Gastroesophageal sphincter (tissue), 4 donors: ENCODE results near the gene RPS10. TPM values are rescaled to one million over a fixed set of nuclear protein-coding genes. Genes with fewer than 3 reads are reported as not detected.
"Not testable (repeated sequence)": the region's sequence is repeated elsewhere in the genome, so short reads cannot be mapped to it uniquely, and the experiment has no call there.

Source experiments
- ATAC-seq: fragments of 150-250 bp; one replicate; pipeline ENCODE4 v1.9.1; 2016; ENCODE audit warnings: mild to moderate bottlenecking, moderate library complexity
- H3K27ac ChIP-seq, 4 donors: fragments of 200-600 bp; sonication (generic) in 3 of 4; 1 replicate in 3 of 4; 2 replicates in 1 of 4; pipeline ENCODE4 v1.5.1; 2016 to 2019
- H3K27me3 ChIP-seq: fragments of 200-600 bp; sonication (generic); one replicate; pipeline ENCODE4 v1.5.1; 2019
- H3K36me3 ChIP-seq, 2 donors: fragments of 200-600 bp; sonication (generic); one replicate each; pipeline ENCODE4 v1.5.1; 2019; ENCODE audit warnings: control low read depth in 1 of 2
- H3K4me1 ChIP-seq, 3 donors: fragments of 200-600 bp; sonication (generic); 1 replicate in 2 of 3; 2 replicates in 1 of 3; pipeline ENCODE4 v1.5.1; 2016 to 2019; ENCODE audit warnings: control low read depth in 2 of 3
- H3K4me3 ChIP-seq, 2 donors: fragments of 200-600 bp; sonication (generic); one replicate each; pipeline ENCODE4 v1.5.1; 2019; ENCODE audit warnings: mild to moderate bottlenecking in 1 of 2, moderate library complexity in 1 of 2
- H3K9me3 ChIP-seq, 3 donors: fragments of 200-600 bp; sonication (generic); one replicate each; pipeline ENCODE4 v1.5.1; 2017 to 2019; ENCODE audit warnings: control low read depth in 2 of 3
- CTCF ChIP-seq, 4 experiments: fragments of 200-600 bp in 2 of 4; fragments of 450-650 bp in 2 of 4; sonication (generic) in 1 of 4; IDR thresholded peaks; one replicate each; pipeline ENCODE4 v1.5.1; 2017 to 2019; ENCODE audit warnings: antibody characterized with exemption in 4 of 4, mild to moderate bottlenecking in 2 of 4, moderate library complexity in 2 of 4
- EP300 ChIP-seq: sonication (generic); formaldehyde crosslinking; IDR thresholded peaks from one replicate; pipeline ENCODE4 v1.6.1; 2017; ENCODE audit warnings: antibody characterized with exemption, mild to moderate bottlenecking
- POLR2A ChIP-seq, 2 donors: fragments of 450-650 bp; IDR thresholded peaks; one replicate each; pipeline ENCODE4 v1.6.1; 2017; ENCODE audit warnings: antibody characterized with exemption in 2 of 2, mild to moderate bottlenecking in 2 of 2, moderate library complexity in 1 of 2
- POLR2AphosphoS5 ChIP-seq: sonication (generic); formaldehyde crosslinking; IDR thresholded peaks from one replicate; pipeline ENCODE4 v1.6.1; 2017; ENCODE audit warnings: antibody characterized with exemption
- WGBS, 2 donors: methylation state at CpG; one replicate each; pipeline ENCODE4 v1.1.5; 2018; ENCODE audit warnings: low coverage in 1 of 2; 5-methylcytosine and 5-hydroxymethylcytosine counted together
- total RNA-seq, 4 donors: library from RNA; depleted of rRNA; stranded (reverse); fragments of >200 nt; gene quantifications; one replicate each; pipeline ENCODE4 v1.1.0, GENCODE V29; 2016

The RPS10 gene
- total RNA-seq, 4 donors from 2014 or later = 1,014 to 3,120 (median 2,269) TPM

- no peak overlapping the region for H3K27ac ChIP-seq
- ATAC-seq = no peak
- H3K36me3 ChIP-seq = no peaks in the 10 kb centered on the region
- no peaks in the 10 kb centered on the region for H3K27me3 ChIP-seq
- no peaks in the 10 kb centered on the region for H3K9me3 ChIP-seq
- TF ChIP-seq POLR2AphosphoS5 (no peak), EP300 (no peak), POLR2A (IDR thresholded peaks at IDR 0.05) (no peak), CTCF (IDR thresholded peaks at IDR 0.05) (no peak)
- no peak overlapping the region for H3K4me3 ChIP-seq
- peaks cover 0 to 23% (median 0%) of the 10 kb centered on the region in 3 donors for H3K4me1 ChIP-seq
- 94 to 100% methylated on average over 1 to 5 of the region's 5 CpGs for WGBS, 2 donors
Measured at GRCh38 chr6:34375833-34376232, 50.0 kb downstream of the RPS10 start.

- Histone ChIP-seq H3K4me3 (no peak overlapping the region), H3K36me3 (no peaks in the 10 kb centered on the region), H3K27ac (no peak overlapping the region), H3K4me1 (peaks cover 0 to 35% (median 0%) of the 10 kb centered on the region in 3 donors), H3K9me3 (no peaks in the 10 kb centered on the region), H3K27me3 (no peaks in the 10 kb centered on the region)
- no peak for ATAC-seq
- WGBS, 2 donors = 55 to 85% methylated on average over 4 of the region's 4 CpGs
- TF ChIP-seq POLR2AphosphoS5 (no peak), CTCF (IDR thresholded peaks at IDR 0.05) (no peak), POLR2A (IDR thresholded peaks at IDR 0.05) (no peak), EP300 (no peak)
Measured at GRCh38 chr6:34374508-34374907, 51.4 kb downstream of the RPS10 start.

- no peaks in the 10 kb centered on the region for H3K36me3 ChIP-seq
- WGBS, 2 donors = 57 to 84% methylated on average over 1 to 3 of the region's 3 CpGs
- H3K27ac ChIP-seq = no peak overlapping the region
- H3K27me3 ChIP-seq = no peaks in the 10 kb centered on the region
- no peak overlapping the region for H3K4me3 ChIP-seq
- no peak for ATAC-seq
- H3K9me3 ChIP-seq = no peaks in the 10 kb centered on the region
- TF ChIP-seq EP300 = no peak
- TF ChIP-seq CTCF (IDR thresholded peaks at IDR 0.05) = no peak
- no peak for TF ChIP-seq POLR2A (IDR thresholded peaks at IDR 0.05)
- no peak for TF ChIP-seq POLR2AphosphoS5
- peaks cover 0 to 39% (median 0%) of the 10 kb centered on the region in 3 donors for H3K4me1 ChIP-seq
Measured at GRCh38 chr6:34374069-34374468, 51.8 kb downstream of the RPS10 start.

- H3K27me3 ChIP-seq = no peaks in the 10 kb centered on the region
- H3K4me3 ChIP-seq = no peak overlapping the region
- WGBS, 2 donors = 90 to 96% methylated on average over 4 to 5 of the region's 5 CpGs
- H3K36me3 ChIP-seq = no peaks in the 10 kb centered on the region
- no peak for ATAC-seq
- H3K27ac ChIP-seq = no peak overlapping the region
- H3K9me3 ChIP-seq = no peaks in the 10 kb centered on the region
- TF ChIP-seq POLR2AphosphoS5 (no peak), POLR2A (IDR thresholded peaks at IDR 0.05) (no peak), EP300 (no peak), CTCF (IDR thresholded peaks at IDR 0.05) (no peak)
- H3K4me1 ChIP-seq = peaks cover 0 to 40% (median 0%) of the 10 kb centered on the region in 3 donors
Measured at GRCh38 chr6:34373511-34373910, 52.4 kb downstream of the RPS10 start.

- H3K4me3 ChIP-seq, ATAC-seq, H3K36me3 ChIP-seq, H3K27me3 ChIP-seq, H3K27ac ChIP-seq, H3K9me3 ChIP-seq: not testable (repeated sequence)
- 83 to 100% methylated on average over 2 to 5 of the region's 5 CpGs for WGBS, 2 donors
- H3K4me1 ChIP-seq = peaks cover 0 to 40% (median 0%) of the 10 kb centered on the region in 3 donors
Measured at GRCh38 chr6:34371865-34372264, 54.0 kb downstream of the RPS10 start.
